Measurements from ENCODE around the gene MEA1.

Gene MEA1

GRCh38 chr6:42969431-42969830, 44.3 kb downstream of the MEA1 start:
- DNase-seq: no peak

GRCh38 chr6:42968783-42969182, 45.0 kb downstream of the MEA1 start:
- no peak for DNase-seq

- no peak for DNase-seq
These were observed 45.5 kb downstream of the MEA1 start for GRCh38 chr6:42968126-42968701.

GRCh38 chr6:42967228-42967627, 46.5 kb downstream of the MEA1 start:
- DNase-seq: no peak

GRCh38 chr6:42966571-42966970, 47.2 kb downstream of the MEA1 start:
- DNase-seq: no peak

GRCh38 chr6:42963855-42964605, 49.7 kb downstream of the MEA1 start:
- DNase-seq: no peak

- no peak for DNase-seq
These were observed 50.4 kb downstream of the MEA1 start for GRCh38 chr6:42963179-42963854.

- DNase-seq: no peak
These were observed 51.1 kb downstream of the MEA1 start for GRCh38 chr6:42962502-42963178.

GRCh38 chr6:42962096-42962495, 51.6 kb downstream of the MEA1 start:
- DNase-seq: no peak

Data from NCI-H187 treated with DMSO at 0.1 percent for 48 hours (cell line).